ENCODE results near the gene TRIM50. TPM values are rescaled to one million over a fixed set of nuclear protein-coding genes. Genes with fewer than 3 reads are reported as not detected.
A peak's percentile ranks its signal among the peaks of the same experiment; 100 is the strongest.

TRIM50 gene
- total and polyA plus RNA-seq, 9 of the 15 experiments (the other 6 are each of a cell fraction or from before 2014, with no cell fraction given), result not detected

DNA sequence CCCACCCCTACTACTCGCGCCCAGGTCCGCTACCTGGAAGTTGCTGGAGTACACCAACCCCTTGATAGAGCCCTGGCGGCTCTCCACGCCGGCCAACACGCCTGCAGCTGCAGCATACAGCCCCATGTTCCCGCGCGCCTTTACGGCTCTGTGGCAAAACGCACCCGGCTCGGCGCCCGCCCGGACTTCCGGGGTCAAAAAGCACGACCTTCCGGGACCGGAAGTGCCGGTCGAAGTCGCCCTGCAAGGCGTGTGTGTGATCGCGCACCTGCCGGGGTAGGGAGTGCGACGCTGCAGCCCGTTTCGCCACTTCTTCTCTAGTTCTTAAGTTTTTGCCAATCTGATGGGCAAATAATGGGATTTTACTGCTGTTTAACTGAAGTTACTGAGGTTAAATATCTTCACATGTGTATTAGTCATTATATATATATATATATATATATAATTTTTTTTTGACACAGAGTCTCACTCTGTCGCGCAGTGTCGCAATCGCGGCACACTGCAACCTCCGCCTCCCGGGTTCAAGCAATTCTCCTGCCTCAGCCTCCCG, 19.1 kb downstream of the TRIM50 start, which contains the start of gene NSUN5 (continued):
- TF ChIP-seq PHF8 (IDR thresholded peaks at IDR 0.05; ENCODE audit: borderline replicate concordance, low read length) (peak; percentile 77; the same call in 1 of the 2 replicates), JUND (IDR thresholded peaks at IDR 0.05; ENCODE audit: borderline replicate concordance, low read depth, low read length) (peak; percentile 55; the same call in 1 of the 2 replicates), JUND (tag; IDR thresholded peaks at IDR 0.05; ENCODE audit: borderline replicate concordance, low read depth, low read length) (no peak; the same call in 2 of the 3 replicates), RAD21 (CRISPR knock-in tag; conservative IDR thresholded peaks at IDR 0.05 in 1 of 2, IDR thresholded peaks at IDR 0.05 in 1 of 2) (peak in 1 of 2 experiments; percentile 11; a peak in 1 of 4 replicates), POLR2H (tag; IDR thresholded peaks at IDR 0.05; ENCODE audit: low read depth) (no peak; the same call in none of the 2 replicates), MAX (CRISPR knock-in tag; IDR thresholded peaks at IDR 0.05) (peak; percentile 97), POLR2A (conservative IDR thresholded peaks at IDR 0.05) (peak; percentile 87), PHF20 (IDR thresholded peaks at IDR 0.05; ENCODE audit: partially characterized antibody) (peak; percentile 91), HNRNPUL1 (IDR thresholded peaks at IDR 0.05; ENCODE audit: low read length) (no peak), ZNF239 (CRISPR knock-in tag; IDR thresholded peaks at IDR 0.05) (peak; percentile 46; the same call in 1 of the 2 replicates), JUN (IDR thresholded peaks at IDR 0.05; ENCODE audit: borderline replicate concordance, low read depth, low read length) (peak; percentile 83; the same call in 1 of the 2 replicates), JUN (CRISPR knock-in tag; IDR thresholded peaks at IDR 0.05; ENCODE audit: borderline replicate concordance) (no peak), GABPA (tag; conservative IDR thresholded peaks at IDR 0.05; ENCODE audit: low read depth) (peak; percentile 97), NRF1 (conservative IDR thresholded peaks at IDR 0.05 in 1 of 2, IDR thresholded peaks at IDR 0.05 in 1 of 2) (peak; percentile 46 to 68; a peak in 3 of 4 replicates), ZFX (CRISPR knock-in tag; IDR thresholded peaks at IDR 0.05) (peak; percentile 56), ZBTB1 (CRISPR knock-in tag; IDR thresholded peaks at IDR 0.05; ENCODE audit: borderline replicate concordance, low read depth) (0 out of 2 replicates have a peak, but pooled peaks have one; percentile 25), SPI1 (IDR thresholded peaks at IDR 0.05; ENCODE audit: borderline replicate concordance, low read depth, low read length) (peak; percentile 66), CREB1 (IDR thresholded peaks at IDR 0.05) (peak; percentile 74), CREB1 (CRISPR knock-in tag; IDR thresholded peaks at IDR 0.05) (peak; percentile 73), TEAD4 (IDR thresholded peaks at IDR 0.05; ENCODE audit: low read length) (peak; percentile 59; the same call in 1 of the 2 replicates), TEAD4 (CRISPR knock-in tag; IDR thresholded peaks at IDR 0.05; ENCODE audit: borderline replicate concordance) (no peak), NR2C1 (IDR thresholded peaks at IDR 0.05) (peak; percentile 95), NR2C1 (tag; IDR thresholded peaks at IDR 0.05) (peak; percentile 97), SMARCE1 (IDR thresholded peaks at IDR 0.05) (no peak), TCF3 (CRISPR knock-in tag; IDR thresholded peaks at IDR 0.05) (peak; percentile 23; the same call in 1 of the 2 replicates), CEBPB (tag; IDR thresholded peaks at IDR 0.05) (peak; percentile 78), FIP1L1 (IDR thresholded peaks at IDR 0.05; ENCODE audit: low read depth, low read length, poor library complexity, severe bottlenecking) (no peak), SMARCA4 (IDR thresholded peaks at IDR 0.05) (0 out of 2 replicates have a peak, but pooled peaks have one; percentile 15)
- TF ChIP-seq, protein P1, sequence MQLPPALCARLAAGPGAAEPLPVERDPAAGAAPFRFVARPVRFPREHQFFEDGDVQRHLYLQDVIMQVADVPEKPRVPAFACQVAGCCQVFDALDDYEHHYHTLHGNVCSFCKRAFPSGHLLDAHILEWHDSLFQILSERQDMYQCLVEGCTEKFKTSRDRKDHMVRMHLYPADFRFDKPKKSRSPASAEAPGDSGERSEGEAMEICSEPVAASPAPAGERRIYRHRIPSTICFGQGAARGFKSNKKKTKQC (CRISPR knock-in tag; IDR thresholded peaks at IDR 0.05), result peak; percentile 78; the same call in 1 of the 2 replicates
